ENCODE data around the gene SHISA5. TPM values are rescaled to one million over a fixed set of nuclear protein-coding genes. Genes with fewer than 3 reads are reported as not detected.
"Not testable (repeated sequence)": the region's sequence is repeated elsewhere in the genome, so short reads cannot be mapped to it uniquely, and the experiment has no call there.

The SHISA5 gene
- polyA plus RNA-seq, 1 donor: 200 TPM

DNA sequence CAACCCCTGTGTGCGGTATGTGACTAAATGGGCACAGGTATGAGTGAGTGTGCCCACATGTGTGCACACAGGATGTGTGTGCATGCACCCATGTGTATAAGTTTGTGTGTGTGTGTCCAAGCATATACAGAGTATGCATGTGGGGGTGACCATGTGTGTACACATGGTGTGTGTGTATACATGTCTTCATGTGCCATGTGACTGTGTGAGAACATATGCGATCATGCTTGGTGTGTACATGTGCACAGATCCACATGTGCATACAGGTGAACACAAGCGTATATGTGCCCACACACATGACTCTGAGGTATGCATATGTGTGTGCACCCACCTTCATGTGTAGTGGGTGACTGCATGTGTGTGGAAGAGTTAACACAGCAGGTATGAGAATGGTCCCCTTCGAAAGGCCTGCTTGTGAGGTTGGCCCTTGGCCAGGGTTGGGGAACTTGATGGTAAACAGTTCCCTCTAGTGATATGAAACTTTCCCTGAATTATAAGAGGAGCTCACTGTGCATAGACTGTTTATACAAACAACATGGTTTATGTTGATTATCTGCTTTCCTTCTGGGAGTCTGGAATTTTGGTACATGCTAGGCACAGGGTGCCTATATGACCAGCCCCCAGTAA is 42.3 kb upstream of the SHISA5 start:
- H3K36me3 ChIP-seq (ENCODE audit: control insufficient read depth, insufficient read depth, low read length): peaks cover 18% of the 10 kb centered on the region

DNA sequence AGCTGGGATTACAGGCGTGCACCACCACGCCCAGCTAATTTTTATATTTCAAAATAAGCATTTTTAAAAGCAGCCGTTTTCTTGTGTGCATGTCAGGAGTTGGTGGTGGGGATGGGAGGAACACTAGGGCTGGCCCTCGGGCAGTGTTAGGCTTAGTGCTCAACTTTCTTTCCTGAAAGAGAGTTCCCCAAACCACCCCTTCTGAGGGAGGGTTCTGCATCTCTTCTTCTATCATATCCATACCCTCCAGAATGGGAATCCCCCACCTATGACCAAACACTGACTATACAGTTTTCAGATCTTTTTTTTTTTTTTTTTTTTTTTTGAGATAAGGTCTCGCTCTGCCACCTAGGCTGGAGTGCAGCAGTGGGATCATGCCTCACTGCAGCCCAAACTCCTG is 40.2 kb upstream of the SHISA5 start:
- H3K9me3 ChIP-seq (ENCODE audit: control insufficient read depth, low read depth, low read length): no peaks in the 10 kb centered on the region
- no peaks in the 10 kb centered on the region for H3K4me1 ChIP-seq (ENCODE audit: control insufficient read depth, insufficient read depth, low read length)
- peaks cover 19% of the 10 kb centered on the region for H3K36me3 ChIP-seq (ENCODE audit: control insufficient read depth, insufficient read depth, low read length)
- no peaks in the 10 kb centered on the region for H3K27me3 ChIP-seq (ENCODE audit: control insufficient read depth, insufficient read depth, low read length)
- no peak for DNase-seq
- no CpG with 5 or more reads among the region's 5 CpGs for WGBS (ENCODE audit: insufficient coverage, low lambda C conversion rate)
- H3K27ac ChIP-seq (ENCODE audit: low read length): no peak overlapping the region
- H3K4me3 ChIP-seq (ENCODE audit: low read length): no peak overlapping the region

More for the DNA sequence above, 42.3 kb upstream of the SHISA5 start:
- WGBS (ENCODE audit: insufficient coverage, low lambda C conversion rate): no CpG with 5 or more reads among the region's 4 CpGs
- H3K4me3 ChIP-seq (ENCODE audit: low read length): no peak overlapping the region
- no peaks in the 10 kb centered on the region for H3K9me3 ChIP-seq (ENCODE audit: control insufficient read depth, low read depth, low read length)
- no peak overlapping the region for H3K27ac ChIP-seq (ENCODE audit: low read length)
- DNase-seq: no peak
- no peaks in the 10 kb centered on the region for H3K27me3 ChIP-seq (ENCODE audit: control insufficient read depth, insufficient read depth, low read length)
- H3K4me1 ChIP-seq (ENCODE audit: control insufficient read depth, insufficient read depth, low read length): no peaks in the 10 kb centered on the region

DNA sequence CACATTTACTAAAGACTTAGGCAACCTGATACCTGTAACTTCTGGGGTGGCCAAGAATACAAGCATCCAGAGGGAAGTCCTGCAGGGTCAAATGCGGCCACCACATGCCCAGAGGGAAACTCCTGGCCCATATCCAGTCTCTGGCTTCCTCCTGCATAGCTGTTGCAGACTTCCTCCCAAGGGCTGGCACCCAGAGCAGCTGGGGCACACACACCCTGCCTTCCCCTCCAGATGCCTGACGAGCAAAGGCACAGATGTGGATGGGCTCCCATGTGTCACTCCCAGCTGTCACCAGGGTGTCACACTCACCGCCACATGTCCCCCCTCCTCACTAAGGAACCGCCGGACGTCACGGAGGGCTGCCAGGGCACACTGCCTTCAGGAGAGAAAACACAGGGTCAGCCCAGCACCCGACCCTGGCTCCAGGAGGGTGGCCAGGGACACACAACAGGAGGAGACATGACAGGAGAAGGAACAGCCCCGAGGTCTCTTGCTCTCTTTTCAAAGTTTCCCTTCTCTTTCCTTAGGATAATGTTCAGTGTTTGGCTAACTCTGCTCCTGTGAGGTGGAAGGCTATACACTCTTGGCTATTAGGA is 39.4 kb upstream of the SHISA5 start:
- H3K36me3 ChIP-seq (ENCODE audit: control insufficient read depth, insufficient read depth, low read length): peaks cover 26% of the 10 kb centered on the region
- H3K4me3 ChIP-seq (ENCODE audit: low read length): no peak overlapping the region
- no peak for DNase-seq
- no peaks in the 10 kb centered on the region for H3K4me1 ChIP-seq (ENCODE audit: control insufficient read depth, insufficient read depth, low read length)
- no peaks in the 10 kb centered on the region for H3K27me3 ChIP-seq (ENCODE audit: control insufficient read depth, insufficient read depth, low read length)
- WGBS (ENCODE audit: insufficient coverage, low lambda C conversion rate): no CpG with 5 or more reads among the region's 9 CpGs
- H3K27ac ChIP-seq (ENCODE audit: low read length): no peak overlapping the region
- no peaks in the 10 kb centered on the region for H3K9me3 ChIP-seq (ENCODE audit: control insufficient read depth, low read depth, low read length)

DNA sequence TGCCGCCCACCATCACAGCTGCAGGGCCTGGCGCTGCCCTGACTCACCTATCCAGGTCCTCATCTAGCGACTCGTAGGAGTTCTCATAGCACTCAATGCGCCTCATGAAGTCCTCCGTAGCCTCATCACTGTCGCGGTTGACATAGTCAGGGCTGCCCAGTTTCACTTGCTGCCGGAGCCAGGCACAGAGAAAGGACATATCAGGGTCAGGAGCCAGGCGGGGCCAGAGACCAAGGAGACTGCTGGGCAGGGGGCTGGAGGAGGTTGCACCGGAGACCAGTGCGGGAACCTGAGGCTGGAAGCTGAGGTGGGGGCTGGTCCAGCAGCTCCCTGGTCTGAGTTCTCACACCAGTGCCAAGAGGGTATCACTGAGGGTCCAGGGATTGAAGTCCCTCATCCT is 34.5 kb upstream of the SHISA5 start:
- no peak overlapping the region for H3K4me3 ChIP-seq (ENCODE audit: low read length)
- H3K9me3 ChIP-seq (ENCODE audit: control insufficient read depth, low read depth, low read length): no peaks in the 10 kb centered on the region
- no peak for DNase-seq
- no peak overlapping the region for H3K27ac ChIP-seq (ENCODE audit: low read length)
- H3K27me3 ChIP-seq (ENCODE audit: control insufficient read depth, insufficient read depth, low read length): no peaks in the 10 kb centered on the region
- WGBS (ENCODE audit: insufficient coverage, low lambda C conversion rate): no CpG with 5 or more reads among the region's 12 CpGs
- H3K4me1 ChIP-seq (ENCODE audit: control insufficient read depth, insufficient read depth, low read length): no peaks in the 10 kb centered on the region
- peaks cover 50% of the 10 kb centered on the region for H3K36me3 ChIP-seq (ENCODE audit: control insufficient read depth, insufficient read depth, low read length)

DNA sequence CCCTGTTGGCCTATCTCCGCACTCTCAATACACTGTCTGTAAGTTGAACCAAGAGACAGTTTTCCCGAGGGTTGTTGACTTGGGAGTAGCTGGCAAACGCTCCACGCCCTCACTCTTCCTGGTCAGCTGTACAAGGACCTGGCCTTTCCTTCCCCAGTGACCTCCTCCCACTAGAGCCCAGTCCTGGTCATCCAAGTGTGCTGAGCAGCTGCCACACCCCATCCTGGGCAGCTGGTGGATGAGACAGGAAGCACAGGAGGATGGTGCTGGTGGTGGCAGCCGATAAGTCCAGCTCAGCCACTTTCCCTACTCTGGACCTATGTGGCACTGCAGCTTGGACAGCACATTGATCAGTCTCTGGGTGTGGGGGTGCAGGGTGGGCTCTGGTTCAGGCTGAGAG is 32.8 kb upstream of the SHISA5 start:
- no CpG with 5 or more reads among the region's 5 CpGs for WGBS (ENCODE audit: insufficient coverage, low lambda C conversion rate)
- H3K27me3 ChIP-seq (ENCODE audit: control insufficient read depth, insufficient read depth, low read length): no peaks in the 10 kb centered on the region
- no peaks in the 10 kb centered on the region for H3K9me3 ChIP-seq (ENCODE audit: control insufficient read depth, low read depth, low read length)
- H3K36me3 ChIP-seq (ENCODE audit: control insufficient read depth, insufficient read depth, low read length): peaks cover 48% of the 10 kb centered on the region
- H3K4me1 ChIP-seq (ENCODE audit: control insufficient read depth, insufficient read depth, low read length): no peaks in the 10 kb centered on the region
- no peak for DNase-seq
- no peak overlapping the region for H3K4me3 ChIP-seq (ENCODE audit: low read length)
- H3K27ac ChIP-seq (ENCODE audit: low read length): no peak overlapping the region

DNA sequence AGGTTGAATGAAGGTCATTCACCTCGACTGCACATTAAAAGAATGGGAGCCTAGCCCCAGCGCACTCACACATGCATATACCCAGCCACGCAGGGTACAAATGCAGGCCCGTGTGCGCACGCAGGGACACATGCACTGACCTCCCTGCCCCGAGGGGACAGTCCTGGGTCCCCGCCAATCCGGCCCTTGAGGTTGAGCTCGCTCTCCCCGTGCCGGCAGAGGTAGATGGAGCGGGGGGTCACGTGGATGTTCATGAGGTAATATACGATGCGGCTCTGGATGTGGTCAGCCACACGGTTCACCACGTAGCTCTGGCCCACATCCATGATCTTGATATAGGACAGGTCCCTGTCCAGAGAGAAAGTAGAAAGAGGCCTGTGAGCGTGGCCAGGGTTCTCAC is 32.1 kb upstream of the SHISA5 start:
- Histone ChIP-seq H3K4me3 (ENCODE audit: low read length) (no peak overlapping the region), H3K27ac (ENCODE audit: low read length) (no peak overlapping the region), H3K36me3 (ENCODE audit: control insufficient read depth, insufficient read depth, low read length) (peaks cover 48% of the 10 kb centered on the region), H3K27me3 (ENCODE audit: control insufficient read depth, insufficient read depth, low read length) (no peaks in the 10 kb centered on the region), H3K9me3 (ENCODE audit: control insufficient read depth, low read depth, low read length) (no peaks in the 10 kb centered on the region), H3K4me1 (ENCODE audit: control insufficient read depth, insufficient read depth, low read length) (no peaks in the 10 kb centered on the region)
- no CpG with 5 or more reads among the region's 19 CpGs for WGBS (ENCODE audit: insufficient coverage, low lambda C conversion rate)
- no peak for DNase-seq

DNA sequence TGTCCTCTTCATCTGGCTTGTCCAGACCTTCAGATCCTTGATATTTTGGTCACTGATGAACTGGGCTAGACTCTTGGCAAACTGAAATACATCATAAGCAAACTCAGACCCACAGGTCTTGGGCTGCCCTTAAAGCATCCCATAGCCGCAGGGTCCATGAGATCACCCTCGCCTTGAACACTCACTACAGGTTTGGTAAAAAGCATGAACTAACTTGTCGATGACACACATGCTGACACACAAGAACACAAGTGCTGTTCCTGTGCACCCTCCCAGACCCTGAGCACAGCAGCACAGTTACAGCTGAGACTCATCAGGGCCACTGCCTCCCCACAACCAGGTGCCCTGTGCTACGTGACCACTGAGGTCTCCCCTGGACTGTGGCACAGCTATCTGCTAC is 31.6 kb upstream of the SHISA5 start:
- no peak for DNase-seq
- Histone ChIP-seq H3K27me3 (ENCODE audit: control insufficient read depth, insufficient read depth, low read length) (no peaks in the 10 kb centered on the region), H3K9me3 (ENCODE audit: control insufficient read depth, low read depth, low read length) (no peaks in the 10 kb centered on the region), H3K36me3 (ENCODE audit: control insufficient read depth, insufficient read depth, low read length) (peaks cover 48% of the 10 kb centered on the region), H3K4me1 (ENCODE audit: control insufficient read depth, insufficient read depth, low read length) (no peaks in the 10 kb centered on the region), H3K27ac (ENCODE audit: low read length) (no peak overlapping the region), H3K4me3 (ENCODE audit: low read length) (no peak overlapping the region)
- WGBS (ENCODE audit: insufficient coverage, low lambda C conversion rate): no CpG with 5 or more reads among the region's 4 CpGs

DNA sequence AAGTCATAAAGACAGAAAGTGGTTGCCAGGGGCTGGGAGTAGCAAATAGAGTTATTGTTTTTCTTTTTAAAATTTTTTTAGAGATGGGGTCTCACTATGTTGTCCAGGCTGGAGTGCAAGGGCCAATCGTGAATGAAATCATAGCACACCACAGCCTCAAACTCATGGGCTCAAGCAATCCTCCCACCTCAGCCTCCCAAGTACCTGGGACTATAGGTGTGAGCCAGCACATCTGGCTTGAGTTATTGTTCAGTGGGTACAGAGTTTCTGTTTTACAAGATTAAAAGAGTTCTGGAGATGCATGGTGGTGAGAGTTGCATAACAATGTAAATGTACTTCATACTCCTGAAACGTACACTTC is 29.0 kb upstream of the SHISA5 start:
- Histone ChIP-seq H3K27me3 (ENCODE audit: control insufficient read depth, insufficient read depth, low read length) (no peaks in the 10 kb centered on the region), H3K36me3 (ENCODE audit: control insufficient read depth, insufficient read depth, low read length) (peaks cover 30% of the 10 kb centered on the region)

DNA sequence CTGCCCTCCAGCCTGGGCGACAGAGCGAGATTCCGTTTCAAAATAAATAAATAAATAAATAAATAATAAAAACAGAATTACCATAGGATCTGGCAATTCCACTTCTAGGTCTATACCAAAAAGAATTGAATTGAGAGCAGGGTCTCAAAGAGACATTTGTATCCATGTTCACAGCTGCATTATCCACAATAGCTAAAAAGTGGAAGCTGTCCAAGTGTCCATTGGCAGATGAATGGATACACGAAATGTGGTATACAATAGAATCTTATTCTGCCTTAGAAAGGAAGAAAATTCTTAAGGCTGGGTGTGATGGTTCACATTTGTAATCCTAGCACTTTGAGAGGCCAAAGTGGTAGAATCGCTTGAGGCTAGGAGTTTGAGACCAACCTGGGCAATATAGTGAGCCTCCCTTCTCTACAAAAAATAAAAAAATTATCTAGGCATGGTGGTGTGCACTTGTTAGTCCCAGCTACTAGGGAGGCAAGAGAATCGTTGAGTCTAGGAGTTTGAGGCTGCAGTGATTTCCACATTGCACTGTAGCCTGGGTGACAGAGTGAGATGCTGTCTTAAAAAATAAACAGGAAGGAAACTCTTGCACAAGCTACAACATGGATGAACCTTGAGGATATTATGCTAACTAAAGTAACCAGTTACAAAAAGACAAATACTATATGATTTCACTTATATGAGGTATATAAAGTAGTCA is 28.4 kb upstream of the SHISA5 start:
- H3K27me3 ChIP-seq (ENCODE audit: control insufficient read depth, insufficient read depth, low read length): no peaks in the 10 kb centered on the region
- H3K27ac ChIP-seq (ENCODE audit: low read length): no peak overlapping the region
- H3K9me3 ChIP-seq (ENCODE audit: control insufficient read depth, low read depth, low read length): no peaks in the 10 kb centered on the region
- H3K4me1 ChIP-seq (ENCODE audit: control insufficient read depth, insufficient read depth, low read length): no peaks in the 10 kb centered on the region
- H3K36me3 ChIP-seq (ENCODE audit: control insufficient read depth, insufficient read depth, low read length): peaks cover 27% of the 10 kb centered on the region
- H3K4me3 ChIP-seq (ENCODE audit: low read length): no peak overlapping the region
- WGBS (ENCODE audit: insufficient coverage, low lambda C conversion rate): 80% methylated on average over 1 of the region's 6 CpGs
- no peak for DNase-seq

More for the DNA sequence above, 29.0 kb upstream of the SHISA5 start:
- WGBS (ENCODE audit: insufficient coverage, low lambda C conversion rate): no CpG with 5 or more reads among the region's 2 CpGs
- no peak for DNase-seq
- Histone ChIP-seq H3K27ac (ENCODE audit: low read length) (no peak overlapping the region), H3K4me1 (ENCODE audit: control insufficient read depth, insufficient read depth, low read length) (no peaks in the 10 kb centered on the region), H3K4me3 (ENCODE audit: low read length) (no peak overlapping the region), H3K9me3 (ENCODE audit: control insufficient read depth, low read depth, low read length) (no peaks in the 10 kb centered on the region)

DNA sequence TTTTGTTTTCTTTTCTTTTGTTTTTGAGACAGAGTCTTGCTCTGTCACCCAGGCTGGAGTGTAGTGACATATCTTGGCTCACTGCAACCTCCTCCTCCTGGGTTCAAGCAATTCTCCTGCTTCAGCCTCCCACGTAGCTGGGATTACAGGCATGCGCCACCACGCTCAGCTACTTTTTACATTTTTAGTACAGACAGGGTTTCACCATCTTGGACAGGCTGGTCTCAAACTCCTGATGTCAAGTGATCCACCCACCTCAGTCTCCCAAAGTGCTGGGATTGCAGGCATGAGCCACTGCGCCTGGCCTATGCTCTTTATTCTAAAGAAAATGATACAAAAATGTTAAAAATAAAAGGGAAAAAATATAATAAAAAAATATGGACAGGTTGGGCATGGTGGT is 26.7 kb upstream of the SHISA5 start:
- not testable (repeated sequence) for H3K27ac ChIP-seq (ENCODE audit: low read length); H3K4me1 ChIP-seq (ENCODE audit: control insufficient read depth, insufficient read depth, low read length); H3K4me3 ChIP-seq (ENCODE audit: low read length); H3K9me3 ChIP-seq (ENCODE audit: control insufficient read depth, low read depth, low read length); DNase-seq; H3K27me3 ChIP-seq (ENCODE audit: control insufficient read depth, insufficient read depth, low read length)
- peaks cover 11% of the 10 kb centered on the region for H3K36me3 ChIP-seq (ENCODE audit: control insufficient read depth, insufficient read depth, low read length)
- WGBS (ENCODE audit: insufficient coverage, low lambda C conversion rate): no CpG with 5 or more reads among the region's 4 CpGs
